Left lung (tissue), 10 donors: ENCODE results near the gene RNU7-1. TPM values are rescaled to one million over a fixed set of nuclear protein-coding genes. Genes with fewer than 3 reads are reported as not detected.

Experiments used
- ATAC-seq: fragments of 200-7000 bp; cut with Tn5 transposase; one replicate; pipeline ENCODE4 v1.9.1; 2020; ENCODE audit warnings: moderate library complexity
- DNase-seq, 4 donors: peaks; one replicate each; pipeline ENCODE4 v3.0.0-alpha.2; 2013 to 2020
- H3K27ac ChIP-seq, 2 donors: fragments of 200-600 bp; sonication (generic) in 1 of 2; one replicate each; pipeline versions ENCODE4 v1.5.0 to v1.8.0; 2020 to 2021
- H3K27me3 ChIP-seq, 2 donors: fragments of 200-600 bp; sonication (generic) in 1 of 2; one replicate each; pipeline versions ENCODE4 v1.5.0 to v1.8.0; 2020 to 2021
- H3K36me3 ChIP-seq, 2 donors: fragments of 200-600 bp; sonication (generic) in 1 of 2; one replicate each; pipeline versions ENCODE4 v1.5.0 to v1.8.0; 2020 to 2021
- H3K4me1 ChIP-seq, 2 donors: fragments of 200-600 bp; one replicate each; pipeline ENCODE4 v1.8.0; 2021
- H3K4me3 ChIP-seq, 2 donors: fragments of 200-600 bp; sonication (generic) in 1 of 2; one replicate each; pipeline versions ENCODE4 v1.5.0 to v1.8.0; 2020 to 2021; ENCODE audit warnings: mild to moderate bottlenecking in 1 of 2
- H3K9me3 ChIP-seq, 2 donors: fragments of 200-600 bp; sonication (generic) in 1 of 2; one replicate each; pipeline versions ENCODE4 v1.5.0 to v1.8.0; 2020 to 2021
- intact Hi-C, 2 donors: fragments of 100-400 bp; cut with DNase I; formaldehyde crosslinking; loops; one replicate each; pipeline versions ENCODE4 v1.11.2 to v1.14.2; 2022
- polyA plus RNA-seq, 6 donors: library from polyadenylated mRNA; unstranded; fragments of 120-200 nt; gene quantifications; one replicate each; pipeline ENCODE4 v1.2.1, GENCODE V29; 2013; ENCODE audit not compliant: insufficient read length in 6 of 6
- total RNA-seq, 2 donors: library from RNA; stranded (reverse); fragmentation: NEBNext Ultra II Directional; extraction: Animal tissue kit (Norgen Biotek cat#: 25700); gene quantifications; one replicate each; pipeline ENCODE4 v1.2.1, GENCODE V29; 2021
- TF ChIP-seq, protein P1 (sequence below), 2 donors: fragments of 200-600 bp; sonication (generic) in 1 of 2; IDR thresholded peaks; one replicate each; pipeline versions ENCODE4 v1.5.0 to v1.8.0; 2021; ENCODE audit warnings: antibody characterized with exemption in 2 of 2
- donor health status: DM: no; HTN: yes; CAD: no.
- donor health status: DM: no; HTN: no; CAD: no.

Gene RNU7-1
- total and polyA plus RNA-seq, 8 donors: 7.9 to 9.7 TPM; not detected in 6

DNA sequence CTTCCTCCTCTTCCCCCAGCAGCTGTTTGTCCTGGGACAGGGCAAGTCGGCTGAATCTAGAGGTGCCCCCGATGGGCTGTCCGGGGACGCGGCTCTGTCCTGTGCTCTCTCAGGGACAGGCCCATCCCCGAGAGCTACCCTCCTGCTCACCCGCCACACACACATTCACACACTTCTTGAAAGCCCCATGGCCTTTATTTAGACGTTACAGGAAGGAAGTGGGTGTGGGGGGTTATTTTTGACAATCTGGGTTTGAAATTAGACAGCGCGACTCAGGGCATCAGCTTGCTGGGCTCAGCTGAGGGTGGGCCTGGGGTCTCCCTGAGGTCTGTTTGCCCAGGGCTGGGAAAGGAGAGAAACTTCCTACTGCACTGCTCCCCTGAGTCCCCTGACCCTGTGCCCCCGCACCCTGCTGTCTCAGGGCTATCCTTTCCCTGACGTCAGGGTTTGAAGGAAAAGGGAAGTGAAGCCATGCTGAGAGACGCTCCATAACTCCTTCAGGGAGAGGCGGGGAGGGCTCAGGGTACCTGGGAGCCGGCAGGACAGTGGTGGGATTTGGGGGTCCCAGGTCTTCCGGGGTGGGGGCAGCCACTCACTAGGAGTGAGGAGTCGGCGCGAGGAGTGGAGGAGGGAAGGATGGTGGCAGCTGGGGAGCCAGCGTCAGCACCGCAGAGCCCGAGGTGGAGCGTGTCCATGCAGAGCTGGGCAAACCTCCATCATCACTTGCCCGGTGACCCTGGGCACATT is 15.6 kb downstream of the RNU7-1 start:
- H3K27me3 ChIP-seq: no peaks in the 10 kb centered on the region
- H3K36me3 ChIP-seq: peaks cover 0 to 65% of the 10 kb centered on the region in 2 donors
- no peaks in the 10 kb centered on the region for H3K9me3 ChIP-seq
- no peak for ATAC-seq
- TF ChIP-seq, protein P1, sequence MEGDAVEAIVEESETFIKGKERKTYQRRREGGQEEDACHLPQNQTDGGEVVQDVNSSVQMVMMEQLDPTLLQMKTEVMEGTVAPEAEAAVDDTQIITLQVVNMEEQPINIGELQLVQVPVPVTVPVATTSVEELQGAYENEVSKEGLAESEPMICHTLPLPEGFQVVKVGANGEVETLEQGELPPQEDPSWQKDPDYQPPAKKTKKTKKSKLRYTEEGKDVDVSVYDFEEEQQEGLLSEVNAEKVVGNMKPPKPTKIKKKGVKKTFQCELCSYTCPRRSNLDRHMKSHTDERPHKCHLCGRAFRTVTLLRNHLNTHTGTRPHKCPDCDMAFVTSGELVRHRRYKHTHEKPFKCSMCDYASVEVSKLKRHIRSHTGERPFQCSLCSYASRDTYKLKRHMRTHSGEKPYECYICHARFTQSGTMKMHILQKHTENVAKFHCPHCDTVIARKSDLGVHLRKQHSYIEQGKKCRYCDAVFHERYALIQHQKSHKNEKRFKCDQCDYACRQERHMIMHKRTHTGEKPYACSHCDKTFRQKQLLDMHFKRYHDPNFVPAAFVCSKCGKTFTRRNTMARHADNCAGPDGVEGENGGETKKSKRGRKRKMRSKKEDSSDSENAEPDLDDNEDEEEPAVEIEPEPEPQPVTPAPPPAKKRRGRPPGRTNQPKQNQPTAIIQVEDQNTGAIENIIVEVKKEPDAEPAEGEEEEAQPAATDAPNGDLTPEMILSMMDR (IDR thresholded peaks at IDR 0.05): no peak
- intact Hi-C loops: loop anchor here in 1 of 2 donors (10.0 kb wide), 1 partner anchor 156 kb away; no protein-coding TSS in a partner anchor
- H3K4me3 ChIP-seq: peak overlapping the region in 1 of 2 donors; percentile 29
- peaks cover 31 to 95% of the 10 kb centered on the region in 2 donors for H3K4me1 ChIP-seq
- peak overlapping the region; percentile 69 to 93 for H3K27ac ChIP-seq
- DNase-seq: peak in 1 of 4 donors; percentile 80

DNA sequence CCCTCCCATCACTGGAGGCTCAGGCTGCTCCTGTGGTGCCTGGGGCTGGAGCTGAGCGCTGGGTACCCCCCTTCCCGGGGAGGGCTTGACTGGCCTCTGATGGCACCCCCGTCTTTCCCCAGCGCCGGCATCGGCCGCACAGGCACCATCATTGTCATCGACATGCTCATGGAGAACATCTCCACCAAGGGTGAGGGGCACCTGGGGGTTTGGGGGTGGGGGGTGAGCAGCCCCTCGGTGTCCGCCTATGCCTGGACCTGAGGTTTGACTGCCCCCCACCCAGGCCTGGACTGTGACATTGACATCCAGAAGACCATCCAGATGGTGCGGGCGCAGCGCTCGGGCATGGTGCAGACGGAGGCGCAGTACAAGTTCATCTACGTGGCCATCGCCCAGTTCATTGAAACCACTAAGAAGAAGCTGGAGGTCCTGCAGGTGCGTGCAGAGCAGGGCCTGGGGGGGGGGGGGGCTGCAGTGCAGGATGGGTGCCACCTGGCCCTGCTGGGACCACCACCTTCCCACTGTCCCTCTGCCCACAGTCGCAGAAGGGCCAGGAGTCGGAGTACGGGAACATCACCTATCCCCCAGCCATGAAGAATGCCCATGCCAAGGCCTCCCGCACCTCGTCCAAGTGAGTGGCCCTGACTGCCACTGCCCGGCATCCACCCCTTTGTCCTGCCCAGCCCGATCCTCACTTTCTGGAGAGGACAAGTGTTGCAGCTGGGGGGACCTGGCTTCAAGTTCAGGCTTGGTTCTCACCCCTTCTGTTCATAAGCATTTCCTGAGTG is 16.4 kb downstream of the RNU7-1 start:
- ATAC-seq (no peak), DNase-seq (peak in 1 of 4 donors; percentile 78)
- H3K4me1 ChIP-seq: peaks cover 31 to 95% of the 10 kb centered on the region in 2 donors
- no peaks in the 10 kb centered on the region for H3K9me3 ChIP-seq
- H3K36me3 ChIP-seq: peaks cover 0 to 58% of the 10 kb centered on the region in 2 donors
- intact Hi-C loops: loop anchor here in 1 of 2 donors (10.0 kb wide), 1 partner anchor 155 kb away; no protein-coding TSS in a partner anchor
- H3K27me3 ChIP-seq: no peaks in the 10 kb centered on the region
- H3K27ac ChIP-seq: peak overlapping the region; percentile 69 to 93
- peak overlapping the region in 1 of 2 donors; percentile 47 for H3K4me3 ChIP-seq
- TF ChIP-seq, protein P1 (IDR thresholded peaks at IDR 0.05): no peak

DNA sequence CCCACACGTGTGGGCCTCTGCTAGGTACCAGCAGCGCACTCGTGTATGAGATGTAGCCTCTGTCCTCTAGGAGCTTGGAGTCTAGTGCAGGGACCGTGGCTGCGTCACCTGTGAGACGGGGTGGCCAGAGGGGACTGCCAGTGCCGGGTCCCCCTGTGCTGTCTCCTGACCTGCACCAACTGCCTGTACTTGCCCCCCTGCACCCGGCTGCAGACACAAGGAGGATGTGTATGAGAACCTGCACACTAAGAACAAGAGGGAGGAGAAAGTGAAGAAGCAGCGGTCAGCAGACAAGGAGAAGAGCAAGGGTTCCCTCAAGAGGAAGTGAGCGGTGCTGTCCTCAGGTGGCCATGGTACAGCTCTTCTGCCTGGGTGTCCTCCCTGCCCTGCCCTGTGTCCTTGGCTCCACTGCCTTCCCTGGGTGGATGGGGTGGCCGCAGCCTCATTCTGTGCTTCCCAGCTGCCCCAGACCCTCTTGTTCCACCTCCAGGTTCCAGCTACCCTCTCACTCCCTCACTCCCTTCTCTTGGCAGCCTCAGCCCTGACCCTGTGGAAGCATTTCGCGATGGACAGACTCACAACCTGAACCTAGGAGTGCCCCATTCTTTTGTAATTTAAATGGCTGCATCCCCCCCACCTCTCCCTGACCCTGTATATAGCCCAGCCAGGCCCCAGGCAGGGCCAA is 17.1 kb downstream of the RNU7-1 start:
- peaks cover 0 to 57% of the 10 kb centered on the region in 2 donors for H3K36me3 ChIP-seq
- TF ChIP-seq, protein P1 (IDR thresholded peaks at IDR 0.05): no peak
- no peak for ATAC-seq
- H3K27me3 ChIP-seq: no peaks in the 10 kb centered on the region
- peak overlapping the region in 1 of 2 donors; percentile 47 for H3K4me3 ChIP-seq
- no peak for DNase-seq
- peaks cover 31 to 94% of the 10 kb centered on the region in 2 donors for H3K4me1 ChIP-seq
- intact Hi-C loops: no loop called here
- H3K9me3 ChIP-seq: no peaks in the 10 kb centered on the region
- peak overlapping the region; percentile 83 to 93 for H3K27ac ChIP-seq

DNA sequence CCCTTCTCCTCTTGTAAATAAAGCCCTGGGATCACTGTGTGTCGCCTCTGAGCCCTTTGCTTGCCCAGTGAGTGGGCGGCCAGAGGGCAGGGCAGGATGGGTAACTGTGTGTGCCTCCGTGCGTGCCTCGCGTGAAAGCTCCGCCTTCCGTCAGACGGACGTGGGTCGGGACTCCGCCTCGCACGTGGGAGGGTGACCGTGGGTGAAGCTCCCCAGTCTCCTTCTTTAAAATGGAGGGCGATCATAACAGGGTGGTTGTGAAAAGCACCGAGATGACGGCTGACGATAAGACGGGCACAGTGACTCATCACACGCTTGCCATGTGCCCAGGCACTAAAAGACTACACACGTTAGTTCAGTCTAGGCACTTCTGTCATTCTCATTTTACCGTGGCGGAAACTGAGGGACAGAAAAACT is 17.7 kb downstream of the RNU7-1 start:
- ATAC-seq (peak; percentile 10), DNase-seq (peak in 2 of 4 donors; percentile 88 to 92)
- TF ChIP-seq, protein P1 (IDR thresholded peaks at IDR 0.05): no peak
- Histone ChIP-seq H3K4me1 (peaks cover 31 to 93% of the 10 kb centered on the region in 2 donors), H3K36me3 (peaks cover 0 to 57% of the 10 kb centered on the region in 2 donors), H3K27ac (peak overlapping the region; percentile 83 to 93), H3K4me3 (peak overlapping the region in 1 of 2 donors; percentile 47), H3K27me3 (no peaks in the 10 kb centered on the region), H3K9me3 (no peaks in the 10 kb centered on the region)
- intact Hi-C loops: no loop called here
